Ovary (tissue), 9 donors: Measurements from ENCODE around the gene PCDHB1. TPM values are rescaled to one million over a fixed set of nuclear protein-coding genes. Genes with fewer than 3 reads are reported as not detected.

Experiments used
- DNase-seq, 5 donors: peaks; one replicate each; pipeline ENCODE4 v3.0.0-alpha.2; 2019 to 2020
- H3K27ac ChIP-seq, 2 donors: fragments of 200-600 bp; one replicate each; pipeline versions ENCODE4 v1.5.1 to v1.8.0; 2019 to 2022
- H3K27me3 ChIP-seq: fragments of 200-600 bp; one replicate; pipeline ENCODE4 v1.8.0; 2022
- H3K36me3 ChIP-seq: fragments of 200-600 bp; sonication (generic); one replicate; pipeline ENCODE4 v1.5.1; 2019
- H3K4me1 ChIP-seq: one replicate; pipeline ENCODE4 v1.8.1; 2013; ENCODE audit warnings: mild to moderate bottlenecking, moderate library complexity; ENCODE audit not compliant: insufficient read depth
- H3K4me3 ChIP-seq: fragments of 200-600 bp; sonication (generic); one replicate; pipeline ENCODE4 v1.5.1; 2017
- H3K9me3 ChIP-seq, 2 donors: fragments of 200-600 bp in 1 of 2; sonication (generic) in 1 of 2; one replicate each; pipeline versions ENCODE4 v1.5.1 to v1.8.1; 2013 to 2019; ENCODE audit warnings: mild to moderate bottlenecking in 1 of 2, moderate library complexity in 1 of 2
- CTCF ChIP-seq, 3 donors: fragments of 450-650 bp in 2 of 3; fragments of 200-600 bp in 1 of 3; IDR thresholded peaks; one replicate each; pipeline versions ENCODE4 v1.5.1 to v1.8.0; 2016 to 2022; ENCODE audit warnings: antibody characterized with exemption in 3 of 3, mild to moderate bottlenecking in 1 of 3
- EP300 ChIP-seq: sonication (generic); formaldehyde crosslinking; IDR thresholded peaks from one replicate; pipeline ENCODE4 v1.6.1; 2017; ENCODE audit warnings: antibody characterized with exemption
- POLR2A ChIP-seq: fragments of 450-650 bp; IDR thresholded peaks from one replicate; pipeline ENCODE4 v1.6.1; 2017; ENCODE audit warnings: antibody characterized with exemption, mild to moderate bottlenecking, moderate library complexity
- WGBS, 3 donors: extraction: QIAGEN DNeasy Blood & Tissue Kit in 1 of 3; methylation state at CpG; one replicate each; pipeline versions ENCODE4 v1.1.5 to v1.1.7; 2013 to 2017; 5-methylcytosine and 5-hydroxymethylcytosine counted together
- intact Hi-C, 4 donors: fragments of 100-400 bp; cut with DNase I; formaldehyde crosslinking; loops; one replicate each; pipeline versions ENCODE4 v1.11.0 to v1.15.1; 2022 to 2023
- polyA plus RNA-seq, 2 donors: library from polyadenylated mRNA; stranded (reverse); fragments of 200-250 nt in 1 of 2; fragments of 350-450 nt in 1 of 2; fragmentation: Illumina TruSeq in 1 of 2; extraction: RNeasy Lipid Tissue Mini Kit (QIAGEN cat#74804) in 1 of 2; gene quantifications; one replicate each; pipeline ENCODE4 v1.2.3, GENCODE V29; 2013 to 2014
- total RNA-seq, 7 donors: library from RNA; depleted of rRNA in 2 of 7; stranded (reverse); fragments of >200 nt in 2 of 7; fragmentation: NEBNext Ultra II Directional in 3 of 7; extraction: Animal tissue kit (Norgen Biotek cat#: 25700) in 3 of 7; gene quantifications; one replicate each; pipeline versions ENCODE4 v1.1.0 to v1.2.4, GENCODE V29; 2016 to 2023
- donor health status: DM: no; HTN: no; CAD: no; lungs with moderate emphysema.
- donor health status: DM: no; HTN: no; CAD: no.
- donor health status: Bipolar disorder and iron deficiency.
- donor health status: DM: yes; HTN: yes; CAD: no.
- donor health status: DM: no; HTN: no; CAD: no.
- donor health status: DM: yes; HTN: yes; CAD: no.

PCDHB1 gene
- total and polyA plus RNA-seq, 9 donors, result 0.03 to 0.34 TPM; not detected in 7

DNA sequence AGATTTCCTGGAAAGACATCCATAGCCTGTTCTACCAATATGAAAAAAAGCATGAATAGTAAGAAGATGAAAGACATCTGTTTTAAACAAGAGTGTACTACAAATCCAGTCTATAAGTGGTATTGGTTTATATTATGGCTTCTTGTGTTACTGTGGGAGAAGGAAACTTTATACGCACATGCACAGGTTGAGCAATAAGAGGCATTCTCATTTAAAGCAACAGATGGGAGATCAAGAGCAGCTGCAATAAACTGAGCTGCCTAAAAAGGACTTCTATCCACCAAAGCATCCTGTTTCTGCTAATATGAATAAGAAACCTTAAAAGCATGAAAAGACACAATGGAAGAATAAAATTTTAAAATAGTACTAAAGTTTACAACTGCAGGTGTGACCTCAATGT lies 8.6 kb upstream of the PCDHB1 start:
- H3K9me3 ChIP-seq, result no peaks in the 10 kb centered on the region
- H3K27me3 ChIP-seq, result no peaks in the 10 kb centered on the region
- H3K27ac ChIP-seq, result no peak overlapping the region
- H3K4me1 ChIP-seq, result peaks cover 2% of the 10 kb centered on the region
- TF ChIP-seq EP300, result no peak
- TF ChIP-seq POLR2A, result no peak
- no peak for TF ChIP-seq CTCF (IDR thresholded peaks at IDR 0.05)
- WGBS, 3 donors, result 42 to 73% (median 51%) methylated on average over 1 of the region's 1 CpG
- no peak for DNase-seq
- H3K4me3 ChIP-seq, result no peak overlapping the region
- intact Hi-C loops, result no loop called here
- no peaks in the 10 kb centered on the region for H3K36me3 ChIP-seq

DNA sequence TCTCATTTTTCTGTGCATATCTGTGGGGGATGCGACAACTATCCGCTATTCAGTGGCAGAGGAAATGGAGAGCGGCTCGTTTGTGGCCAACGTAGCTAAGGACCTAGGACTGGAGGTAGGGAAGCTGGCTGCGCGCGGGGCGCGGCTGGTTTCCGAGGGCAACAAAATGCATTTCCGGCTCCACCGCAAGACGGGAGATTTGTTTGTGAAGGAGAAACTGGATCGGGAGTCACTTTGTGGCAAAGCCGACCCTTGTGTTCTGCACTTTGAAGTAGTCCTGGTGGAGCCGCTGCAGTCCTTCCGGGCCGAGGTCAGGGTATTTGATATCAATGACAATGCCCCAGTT lies 320 bp downstream of the PCDHB1 start:
- peaks cover 0 to 4% of the 10 kb centered on the region in 2 donors for H3K9me3 ChIP-seq
- TF ChIP-seq POLR2A (no peak), CTCF (IDR thresholded peaks at IDR 0.05) (no peak), EP300 (no peak)
- no peak for DNase-seq
- no peak overlapping the region for H3K27ac ChIP-seq
- intact Hi-C loops, result loop anchor here in 1 of 4 donors (10.0 kb wide), 1 partner anchor 667 kb away; no protein-coding TSS in a partner anchor
- no peaks in the 10 kb centered on the region for H3K4me1 ChIP-seq
- WGBS, 3 donors, result 2 to 3% (median 3%) methylated on average over 16 to 19 of the region's 19 CpGs
- peak overlapping the region; percentile 30 for H3K4me3 ChIP-seq
- H3K27me3 ChIP-seq, result no peaks in the 10 kb centered on the region
- no peaks in the 10 kb centered on the region for H3K36me3 ChIP-seq

DNA sequence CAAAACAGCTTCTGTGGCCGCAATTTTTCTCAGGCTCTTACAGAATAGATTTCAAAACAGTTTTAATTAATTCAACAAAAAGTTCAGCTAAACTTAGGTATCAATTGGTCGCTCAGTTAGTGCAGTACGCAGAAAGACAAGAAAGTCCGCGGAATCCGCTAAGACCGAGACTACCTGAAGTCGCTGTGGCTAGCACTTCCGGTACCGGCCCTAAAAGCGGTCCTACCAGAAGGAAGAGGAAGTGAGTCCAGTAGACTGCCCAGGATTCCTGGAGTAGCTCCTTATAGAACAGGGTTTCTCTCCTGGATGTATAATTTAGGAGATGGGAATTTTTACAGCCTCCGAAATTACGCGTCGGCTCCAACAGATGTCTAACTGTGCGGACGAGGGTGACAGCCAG lies 26.7 kb downstream of the PCDHB1 start:
- Histone ChIP-seq H3K4me3 (no peak overlapping the region), H3K4me1 (no peaks in the 10 kb centered on the region), H3K9me3 (no peaks in the 10 kb centered on the region), H3K27me3 (no peaks in the 10 kb centered on the region), H3K27ac (no peak overlapping the region), H3K36me3 (no peaks in the 10 kb centered on the region)
- 39 to 53% (median 40%) methylated on average over 17 of the region's 17 CpGs for WGBS, 3 donors
- no peak for DNase-seq
- no peak for TF ChIP-seq EP300
- TF ChIP-seq POLR2A, result no peak
- TF ChIP-seq CTCF (IDR thresholded peaks at IDR 0.05), result no peak
- intact Hi-C loops, result no loop called here

- no peak for TF ChIP-seq POLR2A
- TF ChIP-seq CTCF (IDR thresholded peaks at IDR 0.05), result no peak
- TF ChIP-seq EP300, result no peak
- no peaks in the 10 kb centered on the region for H3K9me3 ChIP-seq
- H3K27ac ChIP-seq, result no peak overlapping the region
- H3K36me3 ChIP-seq, result no peaks in the 10 kb centered on the region
- no peaks in the 10 kb centered on the region for H3K4me1 ChIP-seq
- no peaks in the 10 kb centered on the region for H3K27me3 ChIP-seq
- intact Hi-C loops, result no loop called here
- DNase-seq, result no peak
- no peak overlapping the region for H3K4me3 ChIP-seq
These were observed 31.1 kb downstream of the PCDHB1 start for GRCh38 chr5:141082228-141082627.
